Measurements from ENCODE around the gene MPST.

DNA sequence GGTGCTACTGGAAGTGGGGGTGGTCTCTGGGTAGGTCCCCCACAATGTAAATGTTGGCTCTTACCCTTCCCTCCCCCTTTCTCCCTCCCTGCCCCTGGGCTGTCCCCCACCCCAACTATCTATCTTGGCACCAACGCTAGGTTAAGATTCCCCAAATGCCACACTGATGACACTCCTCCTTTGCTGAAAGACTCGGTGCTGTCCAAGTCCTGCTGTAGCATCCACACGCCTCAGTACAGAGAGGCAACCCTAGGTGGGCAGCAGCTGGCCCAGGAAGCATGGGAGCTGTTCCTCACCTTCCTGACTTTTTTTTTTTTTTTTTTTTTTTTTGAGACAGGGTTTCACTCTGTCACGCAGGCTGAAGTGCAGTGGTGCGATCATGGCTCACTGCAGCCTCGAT, 28.6 kb downstream of the MPST start:
- TF ChIP-seq, protein P1, sequence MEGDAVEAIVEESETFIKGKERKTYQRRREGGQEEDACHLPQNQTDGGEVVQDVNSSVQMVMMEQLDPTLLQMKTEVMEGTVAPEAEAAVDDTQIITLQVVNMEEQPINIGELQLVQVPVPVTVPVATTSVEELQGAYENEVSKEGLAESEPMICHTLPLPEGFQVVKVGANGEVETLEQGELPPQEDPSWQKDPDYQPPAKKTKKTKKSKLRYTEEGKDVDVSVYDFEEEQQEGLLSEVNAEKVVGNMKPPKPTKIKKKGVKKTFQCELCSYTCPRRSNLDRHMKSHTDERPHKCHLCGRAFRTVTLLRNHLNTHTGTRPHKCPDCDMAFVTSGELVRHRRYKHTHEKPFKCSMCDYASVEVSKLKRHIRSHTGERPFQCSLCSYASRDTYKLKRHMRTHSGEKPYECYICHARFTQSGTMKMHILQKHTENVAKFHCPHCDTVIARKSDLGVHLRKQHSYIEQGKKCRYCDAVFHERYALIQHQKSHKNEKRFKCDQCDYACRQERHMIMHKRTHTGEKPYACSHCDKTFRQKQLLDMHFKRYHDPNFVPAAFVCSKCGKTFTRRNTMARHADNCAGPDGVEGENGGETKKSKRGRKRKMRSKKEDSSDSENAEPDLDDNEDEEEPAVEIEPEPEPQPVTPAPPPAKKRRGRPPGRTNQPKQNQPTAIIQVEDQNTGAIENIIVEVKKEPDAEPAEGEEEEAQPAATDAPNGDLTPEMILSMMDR (IDR thresholded peaks at IDR 0.05): no peak
- no peak for TF ChIP-seq POLR2A (IDR thresholded peaks at IDR 0.05)
